ENCODE results near the gene KLHDC7A.

Gene KLHDC7A

GRCh38 chr1:18511149-18511873, 30.6 kb downstream of the KLHDC7A start:
- no peak for DNase-seq

GRCh38 chr1:18511874-18512150, 31.1 kb downstream of the KLHDC7A start:
- no peak for DNase-seq

DNA sequence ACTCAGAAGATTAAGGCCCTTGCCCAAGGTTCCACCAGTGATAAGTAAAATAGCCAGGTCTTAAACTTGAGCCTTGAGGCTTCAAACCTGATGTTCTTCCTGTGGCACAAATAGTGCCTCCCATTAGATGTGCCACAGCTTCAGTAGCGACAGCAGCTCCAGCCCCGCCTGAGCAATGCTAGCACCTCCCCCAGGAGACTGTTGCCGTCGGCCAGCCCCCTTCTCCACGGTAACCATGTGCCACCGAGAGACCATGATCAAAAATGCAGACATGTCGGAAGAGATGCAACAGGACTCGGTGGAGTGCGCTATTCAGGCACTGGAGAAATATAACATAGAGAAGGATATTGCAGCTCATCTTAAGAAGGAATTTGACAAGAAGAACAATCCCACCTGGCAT, 32.2 kb downstream of the KLHDC7A start:
- no peak for DNase-seq

DNA sequence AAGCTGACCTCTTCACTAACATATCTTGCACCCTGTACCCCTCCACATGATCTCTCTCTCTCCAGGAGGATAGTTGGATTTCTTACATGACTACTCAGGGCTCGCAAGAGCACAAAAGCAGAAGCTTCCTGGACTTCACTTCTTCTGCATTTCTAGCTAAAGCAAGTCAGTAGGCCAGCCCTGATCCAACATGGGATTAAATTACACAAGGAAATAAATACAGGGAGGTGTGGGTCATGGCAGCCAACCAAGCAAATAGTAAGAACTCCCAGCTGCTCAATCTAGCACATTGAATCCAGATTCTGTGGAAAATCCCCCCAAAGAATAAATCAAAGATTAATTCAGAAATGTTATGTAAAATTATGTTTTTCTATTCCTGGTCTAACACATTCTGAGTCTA, 33.3 kb downstream of the KLHDC7A start:
- no peak for DNase-seq

- no peak for DNase-seq
Measured at GRCh38 chr1:18515120-18515667, 34.5 kb downstream of the KLHDC7A start.

DNA sequence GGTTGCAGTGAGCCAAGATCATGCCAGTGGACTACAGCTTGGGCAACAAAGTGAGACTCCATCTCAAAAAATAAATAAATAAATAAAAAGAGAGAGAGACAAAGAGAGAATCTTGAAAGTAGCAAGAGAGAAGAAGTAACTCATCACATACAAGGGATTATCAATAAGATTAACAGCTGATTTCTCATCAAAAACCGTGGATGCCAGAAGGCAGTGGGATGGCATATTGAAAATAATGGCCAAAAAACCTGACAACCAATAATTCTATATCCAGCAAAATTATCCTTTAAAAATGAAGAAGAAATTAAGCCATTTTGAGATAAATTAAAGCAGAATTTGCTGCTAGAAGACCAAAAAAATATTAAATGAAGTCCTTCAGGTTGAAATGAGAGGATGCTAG, 35.7 kb downstream of the KLHDC7A start:
- no peak for DNase-seq

DNA sequence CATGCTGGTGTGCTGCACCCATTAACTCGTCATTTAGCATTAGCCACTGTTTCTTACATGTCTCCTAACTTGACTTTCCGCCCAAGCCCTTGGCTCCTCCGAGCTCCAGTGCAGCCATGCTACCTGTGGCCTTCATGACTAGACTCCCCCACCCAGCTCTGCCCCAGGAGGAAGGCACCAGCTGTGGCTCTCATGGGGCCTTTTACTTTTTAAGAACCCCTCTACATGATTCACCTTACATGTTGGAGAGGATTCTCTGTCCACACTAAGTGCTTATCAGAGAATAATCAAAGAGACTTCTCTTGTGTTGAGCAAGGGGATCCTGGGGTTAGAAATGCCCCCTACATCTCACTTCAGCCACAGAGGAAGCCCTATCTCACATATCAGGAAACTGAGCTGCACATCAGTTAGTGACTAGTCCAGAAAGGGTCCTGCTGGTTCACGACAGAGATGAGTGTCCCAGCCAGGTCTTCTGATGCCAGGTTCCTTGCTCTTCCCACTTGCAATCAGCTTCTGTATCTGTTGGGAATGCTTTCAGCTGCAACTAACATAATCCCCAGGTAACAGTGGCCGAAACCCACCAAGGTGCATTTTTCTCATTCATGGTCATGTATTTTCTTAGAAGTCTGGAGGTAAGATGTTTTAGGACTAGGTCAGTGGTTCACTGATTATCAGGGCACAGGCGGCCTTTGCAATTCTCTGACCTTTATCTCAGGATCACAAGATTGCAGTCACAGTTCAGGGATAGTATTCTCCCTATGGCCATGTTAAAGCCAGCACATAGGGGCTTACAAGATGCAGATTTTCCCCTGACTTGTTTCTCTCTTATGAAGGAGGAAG, 45.9 kb downstream of the KLHDC7A start:
- no peak for DNase-seq

GRCh38 chr1:18527514-18527913, 46.8 kb downstream of the KLHDC7A start:
- no peak for DNase-seq

GRCh38 chr1:18527921-18528320, 47.2 kb downstream of the KLHDC7A start:
- no peak for DNase-seq

DNA sequence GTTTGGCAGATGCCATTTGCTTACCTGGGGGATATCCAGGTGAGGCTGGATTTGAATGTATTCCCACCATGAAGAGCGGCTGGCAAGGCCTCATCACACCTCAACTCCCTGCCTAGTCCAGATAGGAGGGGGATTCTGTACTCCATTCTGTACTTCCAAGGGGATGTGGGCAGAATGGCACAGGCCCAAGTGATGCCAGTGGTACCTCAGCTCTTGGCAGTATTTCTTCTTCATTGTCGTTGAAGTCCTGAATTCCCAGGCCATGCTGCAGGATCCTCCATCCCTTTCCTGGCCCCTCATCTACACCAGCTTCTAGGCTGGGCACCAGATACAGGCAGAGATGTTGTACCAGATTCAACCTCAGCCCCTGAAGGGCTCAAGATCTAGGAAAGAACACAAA, 47.9 kb downstream of the KLHDC7A start:
- no peak for DNase-seq

GRCh38 chr1:18529714-18530113, 49.0 kb downstream of the KLHDC7A start:
- DNase-seq = no peak

DNA sequence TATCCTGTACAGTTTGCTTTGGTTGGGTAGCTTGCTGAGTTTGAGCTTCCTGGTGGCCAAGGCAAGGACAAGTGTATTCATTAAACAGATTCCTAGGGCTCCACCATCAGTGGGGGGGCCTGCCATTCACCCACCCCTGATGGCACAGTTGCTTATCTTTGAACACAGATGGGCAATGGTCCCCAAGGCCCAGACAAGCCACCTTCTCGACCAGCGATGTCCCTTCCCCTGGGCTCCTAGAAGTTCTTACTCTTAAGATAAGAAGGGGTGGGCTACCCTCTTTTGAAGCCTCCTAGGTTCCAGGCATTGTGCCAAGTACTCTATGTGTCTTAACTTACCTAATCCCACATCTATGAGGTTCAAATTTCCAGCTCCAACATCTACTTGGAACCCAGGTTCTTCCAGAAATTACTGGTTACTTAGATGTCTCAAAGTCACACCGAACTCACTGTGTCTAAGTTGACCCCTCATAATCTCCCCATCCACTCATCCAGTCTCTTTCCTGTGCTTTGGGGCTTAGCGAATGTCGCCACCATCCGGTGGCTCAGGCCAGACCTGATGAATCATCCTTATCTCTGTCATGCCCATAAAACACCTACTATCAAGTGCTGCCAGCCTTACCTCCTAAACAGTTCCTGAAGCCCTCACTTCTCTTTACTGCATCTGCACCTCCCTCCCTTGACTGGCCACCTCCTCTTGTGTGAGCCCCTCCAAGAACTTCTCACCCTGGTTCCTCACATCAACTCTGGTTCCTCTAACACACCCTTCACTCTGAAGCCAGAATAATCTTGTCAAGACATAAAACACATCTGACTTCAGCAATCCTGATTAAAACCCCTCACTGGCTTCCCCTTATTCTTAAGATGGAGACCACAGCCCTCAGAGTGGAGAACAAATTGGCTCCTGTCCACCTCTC, 50.1 kb downstream of the KLHDC7A start:
- DNase-seq = peak; percentile 31 to 51

DNA sequence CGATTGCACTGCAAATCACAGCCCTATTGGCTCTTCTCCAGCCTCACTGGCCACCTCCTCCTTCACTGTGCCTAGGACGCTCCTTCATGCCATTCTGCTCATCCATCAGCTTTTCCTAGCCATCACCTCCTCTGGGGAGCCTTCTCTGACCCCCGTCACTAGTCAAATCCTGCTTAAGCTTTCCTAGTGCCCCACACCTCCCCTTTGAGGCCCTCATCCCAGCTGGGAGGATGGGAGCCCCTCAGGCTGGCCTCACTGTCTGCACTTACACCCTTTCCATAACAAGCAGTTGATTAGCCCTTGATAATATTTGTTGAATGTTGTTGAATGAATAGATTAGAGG, 50.7 kb downstream of the KLHDC7A start:
- DNase-seq = no peak

DNA sequence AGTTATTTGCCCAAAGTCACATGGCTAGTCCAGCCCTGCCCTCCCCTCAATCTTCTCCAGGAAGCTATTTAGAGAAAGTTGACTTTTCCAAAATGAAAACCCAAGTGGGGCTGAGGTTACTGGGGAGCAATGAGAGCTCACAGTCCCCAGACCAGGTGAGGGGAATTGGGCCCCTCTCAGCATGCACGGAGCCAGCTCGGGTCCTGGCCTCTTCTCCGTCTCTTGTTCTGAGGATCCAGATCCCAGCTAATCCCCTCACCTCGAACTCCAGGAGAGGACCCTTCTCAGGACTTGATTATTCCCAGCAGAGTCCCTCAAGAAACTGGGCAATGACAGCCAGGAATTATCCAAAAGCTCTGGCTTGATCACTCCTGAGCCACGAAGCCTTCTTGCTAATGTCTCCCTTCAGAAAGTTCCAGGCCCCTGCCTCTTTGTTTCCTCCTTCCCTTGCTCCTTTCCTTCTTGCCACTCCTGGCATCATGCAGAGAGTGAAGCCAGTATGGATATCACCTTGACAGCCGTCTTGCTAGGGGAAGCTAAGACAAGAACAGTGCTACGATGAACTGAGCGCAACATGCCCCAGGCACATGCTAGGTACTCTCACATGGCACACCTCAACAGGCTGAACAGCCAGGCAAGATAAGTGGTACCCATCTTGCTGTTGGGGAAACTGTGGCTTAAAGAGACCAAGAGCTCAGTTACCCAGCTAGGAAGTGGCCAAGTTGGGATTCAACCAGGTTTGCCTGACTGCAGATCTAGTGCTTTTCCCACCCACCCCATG, 51.9 kb downstream of the KLHDC7A start:
- no peak for DNase-seq

- no peak for DNase-seq
Measured at GRCh38 chr1:18533259-18533658, 52.5 kb downstream of the KLHDC7A start.

DNA sequence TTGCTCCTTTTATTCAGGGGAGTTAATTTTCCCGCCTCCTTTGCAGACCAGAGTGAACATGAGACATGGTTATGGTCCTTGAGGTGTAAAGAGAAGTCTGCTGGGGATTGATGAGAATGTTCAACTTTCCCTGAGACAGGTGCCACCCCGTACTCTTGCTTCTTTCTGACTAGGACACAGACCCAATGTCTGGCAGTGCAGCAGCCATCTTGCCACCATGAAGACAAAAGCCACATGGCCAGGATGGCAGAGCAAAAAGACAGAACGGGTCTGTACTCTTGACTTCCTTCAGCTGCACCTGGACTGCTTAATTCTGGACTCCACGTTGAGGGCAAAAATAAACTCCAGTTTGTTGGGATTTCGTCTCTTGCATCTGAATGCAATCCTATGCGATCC, 54.1 kb downstream of the KLHDC7A start:
- DNase-seq = no peak
